Endothelial cell (in vitro differentiated cells): Measurements from ENCODE around the gene MBNL1. TPM values are rescaled to one million over a fixed set of nuclear protein-coding genes. Genes with fewer than 3 reads are reported as not detected.
A peak's percentile ranks its signal among the peaks of the same experiment; 100 is the strongest.

Experiments used
- DNase-seq: peaks from one replicate; pipeline ENCODE4 v3.0.0; 2021; ENCODE audit warnings: low spot score
- H3K27ac Mint-ChIP-seq: one replicate; pipeline ENCODE4 v1.8.0; 2021; ENCODE audit warnings: mixed read lengths, inconsistent platforms; ENCODE audit not compliant: unreplicated experiment
- H3K27me3 Mint-ChIP-seq: one replicate; pipeline ENCODE4 v1.8.0; 2021; ENCODE audit warnings: mild to moderate bottlenecking, moderate library complexity, mixed read lengths, inconsistent platforms; ENCODE audit not compliant: unreplicated experiment
- H3K36me3 Mint-ChIP-seq: one replicate; pipeline ENCODE4 v1.8.0; 2021; ENCODE audit warnings: mild to moderate bottlenecking, low read depth, mixed read lengths, inconsistent platforms; ENCODE audit not compliant: unreplicated experiment
- H3K4me1 Mint-ChIP-seq: one replicate; pipeline ENCODE4 v1.8.0; 2021; ENCODE audit warnings: mild to moderate bottlenecking, mixed read lengths, inconsistent platforms; ENCODE audit not compliant: unreplicated experiment
- H3K4me3 Mint-ChIP-seq: one replicate; pipeline ENCODE4 v1.8.0; 2021; ENCODE audit warnings: mild to moderate bottlenecking, mixed read lengths, inconsistent platforms; ENCODE audit not compliant: unreplicated experiment
- H3K9me3 Mint-ChIP-seq: one replicate; pipeline ENCODE4 v1.8.0; 2021; ENCODE audit warnings: mixed read lengths, inconsistent platforms; ENCODE audit not compliant: unreplicated experiment
- total RNA-seq: library from RNA; stranded (reverse); fragmentation: NEBNext Ultra II Directional; extraction: Animal tissue kit (Norgen Biotek cat#: 25700); gene quantifications from one replicate; pipeline ENCODE4 v1.2.1, GENCODE V29; 2021; ENCODE audit not compliant: unreplicated experiment
- TF ChIP-seq, protein P1 (sequence below): fragments of 200-600 bp; sonication (generic); IDR thresholded peaks from one replicate; pipeline ENCODE4 v1.5.0; 2021; ENCODE audit warnings: antibody characterized with exemption; ENCODE audit not compliant: unreplicated experiment

The MBNL1 gene
- total RNA-seq, 1 donor from 2014 or later: 54.1 TPM

DNA sequence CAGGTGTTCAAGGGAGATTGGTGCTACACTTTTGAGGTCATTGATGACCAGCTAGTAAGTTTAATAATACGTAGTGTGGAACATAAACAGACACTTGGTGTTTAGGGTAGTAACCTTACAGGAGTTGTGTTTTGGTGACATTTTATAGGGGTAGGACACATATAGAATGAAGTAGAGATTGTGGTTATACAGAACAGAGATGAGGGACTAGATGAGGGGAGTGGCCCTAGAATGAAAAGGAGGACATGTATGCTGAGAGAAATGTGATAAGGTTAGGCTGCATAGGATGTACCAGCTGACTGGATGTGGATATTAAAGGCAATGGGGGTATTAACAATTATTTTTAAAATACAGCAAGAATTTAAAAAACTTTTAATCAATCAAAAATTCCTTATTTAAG lies 8.0 kb downstream of the MBNL1 start:
- no peaks in the 10 kb centered on the region for H3K9me3 Mint-ChIP-seq
- peak overlapping the region; percentile 9 for H3K27ac Mint-ChIP-seq
- H3K36me3 Mint-ChIP-seq: no peaks in the 10 kb centered on the region
- no peak overlapping the region for H3K4me3 Mint-ChIP-seq
- TF ChIP-seq, protein P1, sequence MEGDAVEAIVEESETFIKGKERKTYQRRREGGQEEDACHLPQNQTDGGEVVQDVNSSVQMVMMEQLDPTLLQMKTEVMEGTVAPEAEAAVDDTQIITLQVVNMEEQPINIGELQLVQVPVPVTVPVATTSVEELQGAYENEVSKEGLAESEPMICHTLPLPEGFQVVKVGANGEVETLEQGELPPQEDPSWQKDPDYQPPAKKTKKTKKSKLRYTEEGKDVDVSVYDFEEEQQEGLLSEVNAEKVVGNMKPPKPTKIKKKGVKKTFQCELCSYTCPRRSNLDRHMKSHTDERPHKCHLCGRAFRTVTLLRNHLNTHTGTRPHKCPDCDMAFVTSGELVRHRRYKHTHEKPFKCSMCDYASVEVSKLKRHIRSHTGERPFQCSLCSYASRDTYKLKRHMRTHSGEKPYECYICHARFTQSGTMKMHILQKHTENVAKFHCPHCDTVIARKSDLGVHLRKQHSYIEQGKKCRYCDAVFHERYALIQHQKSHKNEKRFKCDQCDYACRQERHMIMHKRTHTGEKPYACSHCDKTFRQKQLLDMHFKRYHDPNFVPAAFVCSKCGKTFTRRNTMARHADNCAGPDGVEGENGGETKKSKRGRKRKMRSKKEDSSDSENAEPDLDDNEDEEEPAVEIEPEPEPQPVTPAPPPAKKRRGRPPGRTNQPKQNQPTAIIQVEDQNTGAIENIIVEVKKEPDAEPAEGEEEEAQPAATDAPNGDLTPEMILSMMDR: no peak
- peaks cover 32% of the 10 kb centered on the region for H3K4me1 Mint-ChIP-seq
- H3K27me3 Mint-ChIP-seq: no peaks in the 10 kb centered on the region
- DNase-seq: no peak

- no peak for DNase-seq
- H3K36me3 Mint-ChIP-seq: no peaks in the 10 kb centered on the region
- no peak overlapping the region for H3K27ac Mint-ChIP-seq
- TF ChIP-seq, protein P1: no peak
- H3K4me1 Mint-ChIP-seq: peaks cover 29% of the 10 kb centered on the region
- no peaks in the 10 kb centered on the region for H3K9me3 Mint-ChIP-seq
- H3K27me3 Mint-ChIP-seq: no peaks in the 10 kb centered on the region
- no peak overlapping the region for H3K4me3 Mint-ChIP-seq
These were observed 8.5 kb downstream of the MBNL1 start for GRCh38 chr3:152277198-152277597.

- no peaks in the 10 kb centered on the region for H3K36me3 Mint-ChIP-seq
- no peak overlapping the region for H3K4me3 Mint-ChIP-seq
These were observed 10.2 kb downstream of the MBNL1 start for GRCh38 chr3:152278756-152279427.

GRCh38 chr3:152279479-152279878 lies 10.8 kb downstream of the MBNL1 start:
- TF ChIP-seq, protein P1: no peak
- no peaks in the 10 kb centered on the region for H3K27me3 Mint-ChIP-seq

More at GRCh38 chr3:152278756-152279427, 10.2 kb downstream of the MBNL1 start:
- peaks cover 25% of the 10 kb centered on the region for H3K4me1 Mint-ChIP-seq
- H3K27ac Mint-ChIP-seq: peak overlapping the region; percentile 57
- no peaks in the 10 kb centered on the region for H3K27me3 Mint-ChIP-seq
- no peak for DNase-seq
- no peaks in the 10 kb centered on the region for H3K9me3 Mint-ChIP-seq
- TF ChIP-seq, protein P1: no peak

DNA sequence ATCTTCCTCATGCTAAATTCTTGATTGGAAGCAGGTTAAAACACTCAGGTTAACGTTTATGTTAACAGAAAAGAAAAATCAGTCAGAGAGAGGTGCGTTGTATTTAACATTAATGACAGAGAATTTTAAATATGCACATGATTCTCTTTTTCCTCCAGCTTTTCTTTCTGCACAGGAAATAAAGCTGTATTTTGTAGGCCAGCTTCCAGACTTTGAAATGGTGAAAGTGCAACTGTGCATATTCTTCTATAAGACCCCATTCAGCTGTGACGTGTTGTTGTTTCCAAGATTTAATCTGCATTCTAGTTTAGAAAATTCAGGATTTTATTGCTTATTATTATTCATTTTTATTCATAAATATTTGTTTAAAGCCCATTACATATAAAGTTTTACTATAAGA lies 11.8 kb downstream of the MBNL1 start:
- no peaks in the 10 kb centered on the region for H3K9me3 Mint-ChIP-seq
- TF ChIP-seq, protein P1: no peak
- H3K36me3 Mint-ChIP-seq: no peaks in the 10 kb centered on the region
- no peak overlapping the region for H3K27ac Mint-ChIP-seq
- peaks cover 25% of the 10 kb centered on the region for H3K4me1 Mint-ChIP-seq
- no peak for DNase-seq
- no peak overlapping the region for H3K4me3 Mint-ChIP-seq
- H3K27me3 Mint-ChIP-seq: no peaks in the 10 kb centered on the region

More at GRCh38 chr3:152279479-152279878, 10.8 kb downstream of the MBNL1 start:
- no peak overlapping the region for H3K27ac Mint-ChIP-seq
- no peak for DNase-seq
- peaks cover 25% of the 10 kb centered on the region for H3K4me1 Mint-ChIP-seq
- no peak overlapping the region for H3K4me3 Mint-ChIP-seq
- H3K9me3 Mint-ChIP-seq: no peaks in the 10 kb centered on the region
- no peaks in the 10 kb centered on the region for H3K36me3 Mint-ChIP-seq
